KBM-7 (cell line): ENCODE data around the gene CRYGN.

Experiments used
- DNase-seq: peaks from one replicate; pipeline ENCODE4 v3.0.0-alpha.2; 2015
- in situ Hi-C: fragments of 300-500 bp; cut with MboI; formaldehyde crosslinking; loops from 2 replicates; pipeline ENCODE4 v1.14.3; 2020; ENCODE audit warnings: low sequenced_read_pairs, low pct_unique_long_range_greater_than_20kb, mixed read lengths

CRYGN gene, protein sequence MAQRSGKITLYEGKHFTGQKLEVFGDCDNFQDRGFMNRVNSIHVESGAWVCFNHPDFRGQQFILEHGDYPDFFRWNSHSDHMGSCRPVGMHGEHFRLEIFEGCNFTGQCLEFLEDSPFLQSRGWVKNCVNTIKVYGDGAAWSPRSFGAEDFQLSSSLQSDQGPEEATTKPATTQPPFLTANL

DNA sequence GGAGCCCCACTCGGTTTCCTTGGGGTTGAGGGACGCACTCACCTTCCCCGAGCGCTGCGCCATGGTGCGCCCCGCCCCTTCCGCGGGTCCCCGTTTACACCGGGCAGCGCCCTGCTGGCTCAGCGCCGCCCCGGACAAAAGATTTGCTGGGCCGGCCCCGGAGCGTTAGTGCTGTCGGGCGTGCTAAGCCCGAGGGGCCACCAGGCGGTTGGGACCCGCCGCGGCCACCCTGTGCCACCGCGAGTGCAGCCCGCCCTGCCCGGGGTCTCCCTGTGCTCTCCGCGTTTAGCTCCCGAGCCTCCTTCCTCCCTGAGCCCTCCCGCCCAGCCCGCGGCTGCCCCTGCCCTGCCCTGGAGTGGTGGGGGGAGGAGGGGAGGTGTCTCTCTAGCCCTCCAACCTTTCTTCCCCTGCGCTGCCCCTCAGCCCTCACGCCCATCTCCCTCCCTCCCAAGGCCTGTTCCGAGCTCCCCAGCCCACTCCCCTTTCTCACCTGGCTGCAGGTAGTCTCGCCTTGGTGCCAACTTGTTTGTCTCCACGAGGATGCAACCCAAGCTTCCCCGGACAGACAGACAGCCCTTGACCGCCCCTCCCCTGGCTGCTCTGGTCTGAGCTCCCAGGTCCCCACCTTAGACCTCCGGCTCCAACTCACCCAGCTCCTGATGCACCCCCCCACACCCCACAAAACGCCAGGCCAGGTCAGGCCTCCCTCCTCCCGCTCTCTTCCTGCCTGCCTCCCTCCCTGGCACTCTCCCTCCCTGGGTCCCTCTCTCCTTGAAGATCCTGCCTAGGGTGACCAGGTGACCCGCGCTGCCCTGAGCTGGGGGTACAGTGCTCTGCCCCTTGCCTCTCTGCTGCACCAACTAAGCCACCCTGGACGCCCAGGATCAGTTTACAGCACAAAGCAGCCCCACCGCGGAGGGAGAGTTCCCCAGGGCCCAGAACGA lies at the start of gene CRYGN:
TSS of gene CRYGN (minus strand) at position 287 of the 944 bp plus-strand sequence. CDS start at position 63, 224 bp downstream.
- no peak for DNase-seq
- in situ Hi-C loops, result no loop called here

DNA sequence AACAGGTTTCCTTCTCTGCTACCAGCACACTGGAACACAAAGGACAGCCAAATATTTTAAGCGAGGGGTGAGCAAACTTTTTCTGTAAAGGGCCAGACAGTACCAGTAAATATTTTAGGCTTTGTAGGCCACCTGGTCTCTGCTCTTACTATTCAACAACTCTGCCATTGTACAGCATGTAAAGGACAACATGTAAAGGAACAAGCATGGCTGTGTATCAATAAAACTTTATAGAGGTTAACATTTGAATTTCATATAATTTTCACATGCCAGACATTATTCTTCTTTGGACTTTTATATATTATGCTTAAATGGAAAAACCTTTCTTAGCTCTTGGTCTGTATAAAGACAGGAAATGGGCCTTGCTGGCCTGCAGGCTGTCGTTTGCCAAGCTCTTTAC lies 49.6 kb upstream of the CRYGN start:
- in situ Hi-C loops, result no loop called here
- DNase-seq, result no peak

DNA sequence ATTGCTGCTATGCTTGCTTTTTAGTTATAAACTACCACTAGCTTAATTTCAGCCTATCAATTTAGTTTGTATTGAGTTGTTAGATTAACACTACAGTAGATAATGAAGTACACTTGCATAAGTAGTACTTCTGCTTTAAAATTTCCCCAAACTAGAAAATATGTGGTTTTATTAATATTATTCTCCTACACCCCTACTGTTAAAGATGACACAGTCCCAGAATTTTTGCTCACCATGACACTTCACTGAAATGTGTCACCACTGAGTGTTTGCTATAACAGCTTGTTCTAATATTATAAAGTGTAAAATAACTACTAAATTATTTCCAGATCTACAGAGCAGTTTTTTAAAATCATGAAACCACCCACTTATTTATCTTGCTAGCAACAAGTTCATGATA lies 48.2 kb upstream of the CRYGN start:
- in situ Hi-C loops, result no loop called here
- DNase-seq, result no peak

DNA sequence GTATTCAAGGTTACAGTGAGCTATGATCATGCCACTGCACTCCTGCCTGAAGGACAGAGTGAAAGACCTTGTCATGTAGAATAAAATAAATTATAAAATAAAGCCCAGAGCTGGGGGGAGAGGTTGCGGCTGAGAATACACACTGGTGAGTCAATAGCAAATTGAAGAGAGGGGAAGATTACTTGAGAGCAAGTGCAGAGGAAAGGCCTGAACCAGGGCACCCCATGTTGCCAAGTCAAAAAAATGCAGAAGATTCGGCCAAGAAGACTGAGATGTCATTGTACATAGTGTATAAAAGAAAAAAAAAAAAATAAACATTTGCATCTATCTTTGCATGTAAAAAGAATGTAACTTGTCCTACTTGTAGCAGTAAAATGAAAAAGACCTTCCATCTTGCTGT lies 47.3 kb upstream of the CRYGN start:
- in situ Hi-C loops, result no loop called here

DNA sequence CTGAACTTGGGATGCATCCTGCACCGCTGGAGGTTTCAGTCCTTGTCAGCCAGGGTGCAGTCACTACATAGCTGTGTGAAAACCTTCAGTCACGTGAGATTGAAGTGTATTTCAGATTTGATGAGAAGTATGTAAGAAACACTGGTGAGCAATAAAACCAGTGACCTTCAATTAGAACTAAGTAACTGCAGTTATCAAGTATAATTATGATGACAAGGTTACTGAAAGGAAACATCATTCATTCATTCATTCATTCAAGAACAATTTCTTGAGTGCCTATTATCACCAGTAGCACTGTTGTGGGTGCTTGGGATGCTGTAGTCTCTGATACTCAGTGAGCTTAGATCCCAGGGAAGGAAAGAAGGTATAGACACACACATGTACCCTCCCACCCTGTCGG lies 46.1 kb upstream of the CRYGN start:
- in situ Hi-C loops, result no loop called here
- no peak for DNase-seq

More for the DNA sequence above, 47.3 kb upstream of the CRYGN start:
- no peak for DNase-seq

DNA sequence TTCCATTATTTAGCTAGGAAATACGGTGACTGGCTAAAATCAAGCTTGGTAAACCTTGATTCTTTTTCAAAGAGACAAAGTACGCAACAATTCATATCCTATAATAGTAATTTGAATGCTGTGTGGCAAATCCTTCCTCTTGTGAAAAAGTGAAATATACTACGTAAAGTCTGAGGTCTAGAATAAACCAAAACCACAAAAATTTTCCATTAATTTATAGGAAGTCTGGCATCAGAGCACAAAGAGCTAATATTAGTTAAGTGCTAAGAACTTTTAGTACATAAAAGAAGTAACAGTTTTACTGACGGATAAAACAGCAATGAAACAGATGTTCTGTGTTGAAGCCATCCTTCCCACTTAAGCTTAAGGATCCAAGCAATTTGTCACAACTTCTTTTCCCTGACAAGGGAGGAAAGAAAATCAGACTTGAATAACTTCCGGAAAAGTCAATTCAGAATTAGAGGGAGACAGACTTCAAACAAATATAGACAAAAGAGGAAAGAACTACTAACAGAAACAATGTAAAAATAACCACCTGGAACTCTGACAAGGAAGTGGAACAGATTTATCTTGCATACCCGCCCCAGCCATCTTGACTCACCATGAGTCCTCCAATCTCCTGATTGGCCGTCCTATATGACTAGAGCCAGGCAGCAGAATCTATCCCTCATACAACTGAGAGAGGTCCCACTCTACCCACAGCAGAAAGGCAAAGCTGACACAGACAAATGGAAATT lies 45.2 kb upstream of the CRYGN start:
- DNase-seq, result no peak
- in situ Hi-C loops, result no loop called here

DNA sequence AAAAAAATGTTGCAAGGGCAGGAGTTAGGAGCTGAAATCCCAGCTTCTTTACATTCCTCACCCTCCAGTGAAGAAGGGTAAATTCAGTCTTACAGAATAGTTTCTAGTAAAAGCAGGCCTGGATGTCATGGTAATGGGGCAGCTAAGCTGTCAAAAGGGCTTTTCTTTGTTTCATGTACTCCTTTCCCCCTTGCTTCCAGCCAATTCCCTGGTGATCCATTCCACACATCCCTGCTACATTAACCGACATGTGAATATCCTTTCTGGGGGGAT lies 43.7 kb upstream of the CRYGN start:
- in situ Hi-C loops, result no loop called here
- DNase-seq, result no peak

DNA sequence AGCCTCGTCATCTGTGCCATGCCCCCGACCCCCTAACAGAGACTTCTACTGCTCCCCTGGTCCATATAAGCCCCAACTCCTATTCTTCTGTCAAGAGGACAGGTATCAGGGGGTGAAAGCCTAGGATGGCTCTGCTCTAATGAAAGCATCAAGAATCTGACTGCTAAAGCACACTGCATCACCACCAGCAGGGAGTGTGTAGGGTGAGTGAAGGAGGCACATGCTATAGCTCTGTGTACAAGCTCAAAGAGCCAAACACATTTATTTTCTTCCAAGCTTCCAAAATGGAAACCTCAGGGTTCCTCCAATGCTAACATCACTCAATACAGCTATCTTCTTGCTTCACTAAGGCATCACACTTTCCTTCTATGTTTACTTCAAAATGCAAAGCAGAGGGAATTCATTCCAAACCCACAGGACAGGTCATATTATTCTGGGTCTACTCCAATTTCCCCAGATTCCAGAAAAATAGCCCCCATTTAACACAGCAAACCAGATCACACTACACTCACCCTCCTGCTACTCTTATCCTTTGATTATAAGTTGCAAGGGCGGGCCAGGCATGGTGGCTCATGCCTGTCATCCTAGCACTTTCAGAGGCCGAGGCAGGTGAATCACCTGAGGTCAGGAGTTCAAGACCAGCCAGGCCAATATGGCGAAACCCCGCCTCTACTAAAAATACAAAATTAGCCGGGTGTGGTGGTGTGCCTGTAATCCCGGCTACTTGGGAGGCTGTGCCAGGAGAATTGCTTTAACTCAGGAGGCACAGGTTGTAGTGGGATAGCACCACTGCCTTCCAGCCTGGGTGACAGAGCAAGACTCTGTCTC lies 43.2 kb upstream of the CRYGN start:
- no peak for DNase-seq
- in situ Hi-C loops, result no loop called here

DNA sequence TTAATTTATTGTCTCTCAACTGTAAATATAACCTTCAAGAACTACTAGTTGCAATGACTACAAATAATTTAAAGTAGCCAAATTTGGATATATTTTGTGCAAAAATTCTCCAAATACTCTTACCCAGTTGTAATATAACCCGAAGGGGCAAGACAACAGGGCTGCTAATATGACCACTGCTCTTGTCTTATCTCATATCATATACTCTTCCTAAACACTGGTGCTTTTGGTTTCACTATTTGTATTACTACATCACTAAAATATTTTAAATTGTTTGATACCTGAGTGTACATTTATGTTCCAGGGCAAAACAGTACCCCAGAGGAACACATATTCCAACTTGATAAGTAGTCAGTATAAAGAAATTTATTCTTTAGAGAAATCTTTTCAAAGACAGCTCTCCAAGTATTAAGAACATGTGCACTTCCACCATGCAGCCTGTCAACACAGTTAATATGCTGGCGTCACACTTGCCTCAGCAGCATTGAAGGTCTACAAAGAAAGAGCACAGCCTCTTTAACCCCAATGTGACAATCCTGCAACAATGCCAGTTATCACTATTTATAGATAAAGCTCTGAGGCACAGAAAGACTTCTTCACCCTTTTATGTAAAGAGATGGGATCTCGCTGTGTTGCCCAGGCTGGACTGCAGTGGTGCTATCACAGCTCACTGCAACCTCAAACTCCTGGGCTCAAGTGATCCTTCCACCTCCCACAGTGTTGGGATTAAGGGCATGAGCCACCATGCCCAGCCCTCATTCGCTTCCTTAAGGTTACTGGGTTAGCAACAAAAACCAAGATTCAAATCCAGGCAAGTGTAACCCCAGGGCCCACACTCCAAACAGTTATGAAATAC lies 41.9 kb upstream of the CRYGN start:
- no peak for DNase-seq
- in situ Hi-C loops, result no loop called here

DNA sequence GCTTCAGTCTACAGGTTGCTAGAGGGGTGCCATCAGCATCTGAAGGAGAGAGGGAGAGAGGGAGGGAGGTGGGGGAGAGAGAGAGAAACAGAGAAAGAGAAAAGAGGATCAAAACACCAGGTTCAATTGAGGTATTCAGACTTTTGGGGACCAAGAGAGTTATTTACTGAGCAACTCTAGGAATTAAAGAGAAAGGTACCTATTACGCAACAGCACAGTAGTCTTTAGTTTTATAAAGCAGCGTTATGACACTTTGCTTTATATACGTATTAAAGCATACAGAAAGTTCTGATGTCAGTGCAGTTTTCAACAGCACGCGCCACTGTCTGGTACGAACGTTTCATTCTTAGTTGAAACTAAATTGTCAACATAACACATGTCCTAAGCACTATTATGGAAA lies 37.9 kb upstream of the CRYGN start:
- no peak for DNase-seq
- in situ Hi-C loops, result no loop called here

DNA sequence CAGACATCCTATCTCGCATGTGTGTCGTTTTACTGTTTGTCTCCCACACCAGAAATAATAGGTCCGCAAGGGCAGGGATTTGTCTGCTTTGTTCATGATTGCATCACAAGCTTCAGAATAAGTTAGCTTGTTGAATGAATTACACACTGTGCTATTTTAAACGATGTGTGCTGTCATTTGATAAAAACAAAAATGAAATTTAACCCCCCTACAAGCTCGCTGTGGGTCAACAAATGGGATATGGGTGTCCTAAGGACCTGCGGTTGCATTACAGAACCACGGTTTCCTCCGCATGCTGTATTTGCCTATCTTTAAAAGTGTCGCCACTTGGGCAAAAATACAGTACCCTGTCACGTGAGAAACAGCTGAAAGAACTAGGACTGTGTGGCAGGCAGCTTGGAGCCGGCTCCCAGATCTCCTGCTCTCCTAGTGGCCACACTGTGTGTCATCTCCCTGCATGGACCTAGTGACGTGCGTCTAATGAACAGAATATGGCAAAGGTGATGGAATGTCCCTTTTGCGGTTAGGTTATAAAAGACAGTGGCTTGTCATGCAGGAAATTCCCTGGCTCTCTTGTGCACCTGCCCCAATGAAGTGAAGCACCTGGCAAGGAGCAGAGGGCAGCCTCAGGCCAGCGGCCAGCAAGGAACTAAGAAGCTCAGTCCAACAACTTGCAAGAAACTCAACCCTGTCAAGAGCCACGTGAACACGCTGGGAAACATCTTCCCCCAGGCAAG lies 32.9 kb upstream of the CRYGN start:
- DNase-seq, result no peak
- in situ Hi-C loops, result no loop called here

DNA sequence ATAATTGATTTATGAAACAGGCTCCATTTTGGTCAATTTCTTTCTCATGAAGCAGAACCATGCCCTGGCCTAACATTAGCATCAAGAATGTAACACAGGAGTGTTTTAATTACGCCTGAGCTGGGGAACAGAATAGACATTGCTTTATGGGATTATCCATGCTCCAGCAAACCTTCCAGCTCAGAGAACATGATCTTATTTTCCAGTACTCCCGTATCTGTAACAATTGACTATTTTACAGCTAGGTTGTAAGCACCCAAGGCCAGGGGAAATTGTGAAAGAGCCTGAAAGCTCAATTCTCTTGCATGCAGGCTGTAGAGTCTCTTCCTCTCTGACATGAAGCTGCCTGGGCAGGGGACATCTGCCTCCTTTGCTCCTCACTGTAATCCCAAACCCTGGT lies 30.8 kb upstream of the CRYGN start:
- in situ Hi-C loops, result no loop called here
- DNase-seq, result no peak

DNA sequence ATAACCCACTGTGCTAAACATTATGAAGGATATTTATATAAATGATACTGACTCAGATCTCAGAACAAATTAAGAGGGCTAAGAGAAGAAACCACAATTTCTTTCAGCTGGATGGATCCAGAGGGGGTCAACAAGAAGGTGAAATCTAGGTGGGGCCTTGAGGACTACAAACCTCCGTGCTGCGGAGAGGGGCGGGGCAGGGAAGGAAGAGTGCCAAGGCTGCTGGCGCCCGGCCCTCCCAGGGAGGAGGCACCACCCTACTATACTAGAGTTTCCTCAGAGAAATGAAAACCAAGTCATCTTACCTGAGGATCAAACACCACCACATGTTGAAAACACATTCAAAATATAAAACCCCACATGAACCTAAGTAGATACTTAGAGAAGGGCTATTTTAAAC lies 29.3 kb upstream of the CRYGN start:
- in situ Hi-C loops, result no loop called here
- DNase-seq, result no peak

DNA sequence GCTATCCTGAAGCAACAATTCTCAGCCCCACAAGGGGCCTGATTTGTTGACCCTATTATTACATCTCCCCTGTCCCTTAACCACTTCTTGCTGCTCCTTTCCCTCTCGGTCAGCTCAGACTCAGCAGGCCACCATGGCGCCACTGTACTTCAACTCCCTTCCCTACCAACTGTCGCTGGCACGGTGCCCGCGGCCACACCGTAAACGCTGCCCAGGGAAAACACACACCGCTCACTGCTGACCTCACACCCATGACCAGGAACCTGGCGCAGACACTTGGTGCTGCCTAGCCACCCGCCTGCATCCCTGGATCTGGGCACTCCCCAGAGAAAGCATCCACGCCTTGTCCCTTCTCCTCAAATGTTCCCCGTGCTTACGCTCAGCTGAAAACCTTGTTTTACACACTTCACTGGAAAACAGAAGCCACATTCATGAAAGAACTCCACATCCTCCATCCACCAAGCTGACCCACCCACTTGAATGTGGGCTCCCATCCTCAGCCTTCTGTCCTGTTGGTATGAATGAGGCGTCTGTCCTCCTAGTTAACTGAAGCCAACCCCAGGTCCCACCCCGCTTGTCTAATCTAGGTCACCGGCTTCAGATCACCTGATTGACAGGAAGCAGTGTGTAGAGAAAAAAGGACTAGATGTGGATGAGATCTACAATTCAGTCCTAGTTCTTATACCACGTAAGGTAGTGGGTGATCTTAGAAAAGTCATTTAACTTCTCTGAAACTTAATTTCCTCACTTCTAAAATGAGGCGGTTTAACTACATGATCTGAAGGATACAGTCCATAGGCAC lies 28.5 kb upstream of the CRYGN start:
- no peak for DNase-seq
- in situ Hi-C loops, result no loop called here

DNA sequence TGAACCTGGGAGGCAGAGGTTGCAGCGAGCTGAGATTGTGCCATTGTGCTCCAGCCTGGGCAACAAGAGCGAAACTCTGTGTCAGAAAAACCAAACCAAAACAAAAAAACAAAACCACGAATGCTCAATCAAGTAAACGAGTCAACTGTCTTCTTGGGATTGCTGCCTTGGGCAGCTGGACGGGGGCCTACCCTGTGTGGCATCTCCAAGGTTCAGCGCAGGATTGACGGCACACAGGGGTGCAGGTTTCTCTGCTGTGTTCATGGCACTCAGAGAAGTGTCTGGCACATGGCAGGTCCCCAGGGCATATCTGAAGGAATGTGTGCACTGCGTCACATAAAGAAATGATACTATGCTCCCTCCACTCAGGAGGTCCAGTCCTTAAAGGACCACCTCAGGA lies 25.2 kb upstream of the CRYGN start:
- no peak for DNase-seq
- in situ Hi-C loops, result no loop called here

DNA sequence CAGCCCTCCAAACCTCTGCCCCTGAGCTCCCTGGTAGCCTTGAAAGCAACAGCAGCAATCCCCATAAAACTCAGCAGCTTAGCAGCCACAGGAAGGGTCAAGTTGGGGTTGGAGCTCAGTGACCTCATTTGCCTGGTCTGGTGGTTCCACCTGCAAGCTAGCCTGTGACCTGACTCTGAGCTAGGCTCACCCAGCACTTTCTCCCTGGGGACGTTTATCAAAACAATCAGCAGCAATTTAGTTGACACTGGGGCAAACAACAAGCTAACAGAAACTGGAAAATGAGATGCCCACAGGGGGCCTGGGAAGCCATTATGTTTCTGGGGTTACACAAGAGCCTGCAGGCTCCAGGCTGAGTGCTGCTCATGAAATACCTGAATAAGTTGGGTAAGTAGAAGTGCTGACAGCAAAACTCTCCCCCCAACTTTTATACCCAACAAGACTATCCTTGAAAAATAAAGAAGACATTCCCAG lies 22.4 kb upstream of the CRYGN start:
- no peak for DNase-seq
- in situ Hi-C loops, result no loop called here

DNA sequence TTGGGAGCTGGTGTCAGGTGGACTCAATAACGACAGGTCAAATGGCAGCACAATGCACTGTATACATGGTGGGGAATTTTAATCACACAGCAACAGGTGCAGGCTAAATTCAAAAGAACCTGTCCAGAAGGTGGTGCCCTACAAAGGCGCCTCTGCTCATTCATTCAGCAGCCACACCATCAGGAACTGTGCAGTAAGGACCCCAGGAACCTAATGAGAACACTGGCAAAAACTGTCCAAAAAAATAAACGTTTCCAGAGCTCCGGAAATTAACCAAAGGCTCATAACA lies 21.9 kb upstream of the CRYGN start:
- DNase-seq, result no peak
- in situ Hi-C loops, result no loop called here
